Osteocyte (in vitro differentiated cells): ENCODE results near the gene ANGPTL4. TPM values are rescaled to one million over a fixed set of nuclear protein-coding genes. Genes with fewer than 3 reads are reported as not detected.
A peak's percentile ranks its signal among the peaks of the same experiment; 100 is the strongest.

Source experiments
- DNase-seq: peaks from one replicate; pipeline ENCODE4 v3.0.0; 2021; ENCODE audit warnings: mixed read lengths; ENCODE audit not compliant: unreplicated experiment; ENCODE audit errors: extremely low spot score
- H3K27ac Mint-ChIP-seq: one replicate; pipeline ENCODE4 v1.8.0; 2021; ENCODE audit warnings: mild to moderate bottlenecking, mixed read lengths; ENCODE audit not compliant: unreplicated experiment
- H3K27me3 Mint-ChIP-seq: one replicate; pipeline ENCODE4 v1.8.0; 2021; ENCODE audit warnings: mixed read lengths; ENCODE audit not compliant: unreplicated experiment
- H3K36me3 Mint-ChIP-seq: one replicate; pipeline ENCODE4 v1.8.0; 2021; ENCODE audit warnings: mixed read lengths; ENCODE audit not compliant: unreplicated experiment
- H3K4me1 Mint-ChIP-seq: one replicate; pipeline ENCODE4 v1.8.0; 2021; ENCODE audit warnings: mixed read lengths; ENCODE audit not compliant: unreplicated experiment
- H3K4me3 Mint-ChIP-seq: one replicate; pipeline ENCODE4 v1.8.0; 2021; ENCODE audit warnings: mild to moderate bottlenecking, moderate library complexity, mixed read lengths; ENCODE audit not compliant: unreplicated experiment
- H3K9me3 Mint-ChIP-seq: one replicate; pipeline ENCODE4 v1.8.0; 2021; ENCODE audit warnings: mixed read lengths; ENCODE audit not compliant: unreplicated experiment
- CTCF ChIP-seq: fragments of 200-600 bp; sonication (generic); IDR thresholded peaks from 2 replicates; pipeline ENCODE4 v1.5.0; 2021; ENCODE audit warnings: antibody characterized with exemption, mild to moderate bottlenecking, moderate library complexity
- total RNA-seq: library from RNA; stranded (reverse); gene quantifications from 2 replicates; pipeline ENCODE4 v1.2.1, GENCODE V29; 2021

The ANGPTL4 gene
- total RNA-seq, 1 donor from 2014 or later = 8.6 TPM

DNA sequence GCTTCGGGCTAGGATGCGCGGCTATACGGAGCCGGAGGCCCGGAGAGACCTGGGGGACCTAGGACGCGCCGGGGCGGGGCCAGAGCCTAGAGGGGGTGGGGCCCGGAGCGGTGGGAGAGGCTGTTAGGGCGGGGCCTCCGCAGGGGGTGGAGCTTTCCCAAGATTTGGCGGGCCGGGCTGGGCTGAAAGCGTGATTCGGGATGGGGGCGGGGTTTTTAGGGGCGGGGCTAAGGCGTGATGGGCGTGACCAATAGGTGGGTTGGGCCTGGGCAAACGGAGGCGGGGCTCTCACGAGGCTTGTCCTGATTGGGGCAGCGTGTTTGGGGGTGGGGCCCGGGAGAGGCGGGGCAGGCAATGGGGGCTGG is 26.6 kb downstream of the ANGPTL4 start:
- Mint-ChIP-seq H3K4me3 (peak overlapping the region; percentile 61), H3K27ac (peak overlapping the region; percentile 52), H3K27me3 (no peaks in the 10 kb centered on the region), H3K4me1 (peaks cover 46% of the 10 kb centered on the region), H3K9me3 (peaks cover 5% of the 10 kb centered on the region), H3K36me3 (peaks cover 6% of the 10 kb centered on the region)
- DNase-seq = peak; percentile 98
- no peak for TF ChIP-seq CTCF

DNA sequence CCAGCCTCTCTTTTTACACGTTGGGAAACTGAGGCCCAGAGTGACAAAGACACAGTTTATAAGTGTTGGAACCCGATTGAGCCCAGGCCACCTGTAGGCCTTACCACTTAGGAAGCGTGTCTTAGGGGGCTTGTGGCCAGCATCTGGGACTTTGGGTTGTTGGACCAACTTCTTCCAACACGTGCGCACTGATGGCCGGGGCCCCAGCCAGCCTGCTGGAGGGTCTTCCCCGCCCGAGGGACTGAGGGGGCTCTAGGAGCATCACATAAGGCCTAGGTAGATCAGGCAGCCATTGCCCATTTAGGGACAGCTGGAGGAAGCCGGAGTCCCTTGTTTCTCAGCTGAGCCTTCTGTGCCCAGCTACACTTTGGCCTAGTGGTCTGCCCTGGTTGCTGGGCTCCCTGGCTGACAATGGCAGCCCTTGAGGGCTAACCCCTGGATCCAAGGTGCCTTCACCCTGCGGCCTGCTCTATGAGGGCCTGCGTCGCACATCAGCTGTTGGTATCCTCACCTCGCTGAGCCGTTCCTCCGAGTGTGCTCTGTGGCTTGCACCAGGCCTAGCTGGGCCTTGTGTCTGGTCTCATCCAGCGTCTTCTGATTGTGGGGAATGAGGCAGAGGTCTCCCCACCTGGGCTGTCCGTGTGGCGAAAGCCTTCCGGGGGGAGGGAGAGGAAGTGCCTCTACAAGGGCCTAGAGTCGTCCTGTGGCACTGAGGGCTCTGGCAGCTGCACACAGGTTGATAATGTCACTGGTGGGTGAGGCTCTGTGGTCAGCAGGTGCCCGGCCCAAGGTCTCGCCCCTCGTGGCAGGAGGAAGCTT is 27.5 kb downstream of the ANGPTL4 start:
- Mint-ChIP-seq H3K27ac (no peak overlapping the region), H3K27me3 (no peaks in the 10 kb centered on the region), H3K4me3 (peak overlapping the region; percentile 61), H3K9me3 (peaks cover 5% of the 10 kb centered on the region), H3K4me1 (peaks cover 50% of the 10 kb centered on the region), H3K36me3 (peaks cover 6% of the 10 kb centered on the region)
- TF ChIP-seq CTCF = no peak
- DNase-seq = no peak

DNA sequence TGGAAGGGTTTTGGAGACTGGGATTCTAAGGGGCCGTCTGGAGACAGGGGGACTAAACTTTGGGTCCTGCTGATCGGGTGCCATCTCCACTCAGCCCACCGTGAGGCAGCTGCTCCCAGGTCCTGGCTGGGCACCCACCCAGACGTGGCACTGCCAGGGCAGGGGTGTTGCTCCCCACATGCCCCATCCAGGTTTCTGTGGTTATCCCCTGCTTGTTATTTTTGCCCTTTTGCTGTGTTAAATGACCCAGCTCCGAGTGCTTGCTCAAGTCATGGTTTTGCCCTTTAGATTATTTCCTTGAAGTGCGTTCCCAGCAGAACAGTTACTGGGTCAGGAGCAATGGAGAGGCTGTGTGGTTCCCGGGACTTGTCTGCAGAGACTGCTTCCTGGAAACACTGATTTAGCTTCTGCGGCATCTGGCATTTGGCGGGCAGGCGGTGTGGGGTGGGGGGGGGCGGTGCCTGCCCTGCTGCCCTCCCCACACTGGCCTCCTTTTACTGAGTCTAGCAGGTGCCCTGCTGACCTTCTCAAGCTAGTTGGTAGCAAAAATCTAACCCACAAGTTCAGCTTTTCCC is 28.1 kb downstream of the ANGPTL4 start:
- Mint-ChIP-seq H3K9me3 (no peaks in the 10 kb centered on the region), H3K27ac (peak overlapping the region; percentile 38), H3K27me3 (no peaks in the 10 kb centered on the region), H3K36me3 (peaks cover 2% of the 10 kb centered on the region), H3K4me3 (no peak overlapping the region), H3K4me1 (peaks cover 56% of the 10 kb centered on the region)
- no peak for DNase-seq
- no peak for TF ChIP-seq CTCF

GRCh38 chr19:8393192-8393870 is 29.4 kb downstream of the ANGPTL4 start:
- DNase-seq = no peak
- Mint-ChIP-seq H3K27ac (no peak overlapping the region), H3K4me3 (no peak overlapping the region), H3K4me1 (peaks cover 63% of the 10 kb centered on the region), H3K27me3 (no peaks in the 10 kb centered on the region), H3K36me3 (peaks cover 2% of the 10 kb centered on the region), H3K9me3 (no peaks in the 10 kb centered on the region)
- TF ChIP-seq CTCF = no peak

GRCh38 chr19:8393871-8394250 is 29.9 kb downstream of the ANGPTL4 start:
- Mint-ChIP-seq H3K36me3 (peaks cover 2% of the 10 kb centered on the region), H3K4me1 (peaks cover 66% of the 10 kb centered on the region), H3K4me3 (no peak overlapping the region), H3K27ac (peak overlapping the region; percentile 79), H3K27me3 (no peaks in the 10 kb centered on the region), H3K9me3 (no peaks in the 10 kb centered on the region)
- no peak for DNase-seq
- TF ChIP-seq CTCF = no peak
